Right renal cortex interstitium (tissue), 3 donors: ENCODE results near the gene PERCC1. TPM values are rescaled to one million over a fixed set of nuclear protein-coding genes. Genes with fewer than 3 reads are reported as not detected.

Source experiments
- DNase-seq, 3 donors: peaks; one replicate each; pipeline ENCODE4 v3.0.0-alpha.2; 2013; ENCODE audit warnings: low read depth in 3 of 3, low spot score in 2 of 3
- polyA plus RNA-seq, 3 donors: library from polyadenylated mRNA; unstranded; fragments of 120-200 nt; gene quantifications; one replicate each; pipeline ENCODE4 v1.2.1, GENCODE V29; 2013; ENCODE audit not compliant: insufficient read length in 3 of 3

Gene PERCC1
- polyA plus RNA-seq, result not detected

DNA sequence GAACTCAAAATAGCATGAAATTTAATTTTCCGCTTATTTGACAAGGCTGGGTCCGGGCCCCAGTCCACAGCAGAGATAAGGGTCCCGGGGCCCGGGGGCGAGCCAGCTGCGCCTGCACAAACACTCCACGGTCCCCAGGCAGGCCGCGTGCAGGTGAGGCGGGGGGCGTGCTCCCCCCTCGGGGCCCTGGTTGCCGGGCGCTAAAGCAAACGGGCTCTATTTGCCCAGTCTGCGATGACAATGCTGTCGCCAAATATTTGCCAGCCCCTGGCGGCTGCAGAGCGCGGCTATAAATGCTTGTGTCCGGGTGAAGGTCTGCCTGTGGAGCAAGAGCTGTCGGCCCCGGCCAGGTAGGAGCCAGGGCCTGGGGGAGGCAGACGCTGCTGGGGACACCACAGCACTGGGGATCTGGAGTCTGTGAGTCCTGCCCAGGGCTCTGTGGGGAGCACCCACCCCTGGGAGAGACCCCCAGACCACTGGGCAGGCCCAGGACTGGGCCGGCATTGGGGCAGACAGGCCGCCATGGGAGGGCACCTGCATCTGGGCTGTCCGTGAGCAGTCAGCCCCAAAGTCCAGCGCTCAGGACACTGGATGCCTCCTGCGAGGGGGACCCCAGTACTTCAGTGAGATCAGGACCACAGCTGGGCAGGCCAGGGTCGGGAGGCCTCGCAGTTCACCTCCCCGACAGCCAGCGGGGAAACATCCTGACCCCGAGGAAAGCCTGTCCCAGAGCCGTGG is at the start of gene PERCC1:
TSS of gene PERCC1 (plus strand) at position 320 of the 738 bp plus-strand sequence. CDS start 1,516 bp downstream, outside the sequence.
- no peak for DNase-seq

DNA sequence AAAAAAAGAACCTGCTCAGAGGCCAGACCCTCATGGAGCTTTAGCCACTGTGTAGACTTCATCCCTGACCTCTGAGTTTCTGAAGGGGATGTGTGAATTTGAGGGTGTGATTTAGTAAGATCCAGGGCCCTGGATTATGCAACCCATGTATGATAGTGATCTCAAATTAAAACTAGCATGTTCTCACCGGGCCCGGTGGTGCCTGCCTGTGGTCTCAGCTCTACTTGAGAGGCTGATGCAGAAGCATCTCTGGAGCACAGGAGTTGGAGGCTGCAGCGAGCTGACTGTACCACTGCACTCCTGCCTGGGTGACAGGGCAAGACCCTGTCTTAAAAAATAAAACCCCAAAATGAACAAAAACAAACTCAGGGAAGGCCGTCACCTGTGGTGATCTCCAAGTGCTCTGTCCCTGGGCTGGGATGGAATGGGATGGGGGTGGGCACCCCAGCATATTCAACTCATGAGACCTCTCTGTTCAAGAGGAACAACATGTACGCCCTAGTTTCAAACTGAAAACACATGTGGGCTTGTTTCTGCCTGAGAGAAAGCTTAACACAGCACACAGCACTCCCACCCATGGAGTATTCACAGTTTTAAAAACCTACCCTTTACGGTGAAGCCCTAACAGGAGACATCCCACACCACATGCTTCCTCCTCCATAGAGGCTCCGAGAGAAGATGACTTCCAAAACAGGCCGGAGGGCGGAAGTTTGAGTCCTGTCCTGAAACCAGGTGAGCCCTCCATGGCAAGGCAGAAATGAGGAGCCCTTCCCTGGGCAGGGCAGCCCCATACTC is 49.1 kb upstream of the PERCC1 start:
- no peak for DNase-seq

- DNase-seq, result no peak
Observed at GRCh38 chr16:1383556-1383955, 47.3 kb upstream of the PERCC1 start.

DNA sequence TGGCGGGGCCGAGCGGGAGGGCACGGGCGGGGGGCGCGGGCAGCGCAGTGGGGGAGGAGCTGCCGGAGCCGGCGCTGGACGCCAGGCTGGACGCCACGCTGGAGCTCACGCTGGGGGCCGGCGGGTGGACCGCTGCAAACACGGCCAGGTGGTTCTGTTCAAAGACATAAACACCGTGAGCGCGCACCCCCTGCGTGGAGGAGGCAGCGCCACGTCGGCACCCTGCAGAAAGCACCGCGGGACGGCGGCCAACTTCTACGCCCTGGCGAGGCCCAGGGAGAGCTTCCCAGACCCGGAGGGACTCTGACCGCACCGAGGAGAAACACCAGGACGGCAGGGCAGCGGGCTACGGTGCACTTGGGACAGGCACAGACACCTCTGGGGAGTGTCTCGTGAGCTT is 45.6 kb upstream of the PERCC1 start:
- no peak for DNase-seq

GRCh38 chr16:1387331-1387730 is 43.5 kb upstream of the PERCC1 start:
- no peak for DNase-seq

GRCh38 chr16:1389762-1390161 is 41.1 kb upstream of the PERCC1 start:
- no peak for DNase-seq

- no peak for DNase-seq
Observed at GRCh38 chr16:1390239-1390779, 40.6 kb upstream of the PERCC1 start.

- DNase-seq, result no peak
Observed at GRCh38 chr16:1392826-1393225, 38.1 kb upstream of the PERCC1 start.

DNA sequence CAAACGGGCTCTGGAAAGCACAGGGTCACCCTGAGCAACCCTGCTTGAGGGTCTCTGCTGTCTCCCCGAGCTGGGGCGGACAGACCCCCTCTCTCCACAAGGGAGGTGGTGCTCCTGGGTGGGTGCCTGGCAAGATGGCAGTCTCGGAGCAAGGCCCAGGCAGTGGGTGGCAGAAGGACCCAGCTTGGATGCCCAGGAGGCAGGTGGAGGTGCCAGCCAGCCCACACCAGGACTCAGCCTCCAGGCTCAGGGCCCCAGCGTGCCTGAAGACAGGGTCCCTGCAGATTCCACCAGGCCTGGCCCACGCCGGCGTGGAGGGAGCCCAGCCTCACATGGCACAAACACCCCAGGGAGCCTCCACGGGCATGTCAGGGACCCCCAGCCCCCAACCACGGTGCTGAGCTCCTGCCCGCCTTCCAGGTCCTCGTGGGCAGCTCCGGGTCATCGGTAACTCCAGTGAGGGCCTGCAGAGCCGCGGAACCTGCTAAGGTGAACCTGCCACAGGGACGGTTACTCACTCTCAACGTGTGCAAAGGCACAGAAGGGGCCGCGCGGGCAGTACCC is 37.2 kb upstream of the PERCC1 start:
- DNase-seq, result no peak

DNA sequence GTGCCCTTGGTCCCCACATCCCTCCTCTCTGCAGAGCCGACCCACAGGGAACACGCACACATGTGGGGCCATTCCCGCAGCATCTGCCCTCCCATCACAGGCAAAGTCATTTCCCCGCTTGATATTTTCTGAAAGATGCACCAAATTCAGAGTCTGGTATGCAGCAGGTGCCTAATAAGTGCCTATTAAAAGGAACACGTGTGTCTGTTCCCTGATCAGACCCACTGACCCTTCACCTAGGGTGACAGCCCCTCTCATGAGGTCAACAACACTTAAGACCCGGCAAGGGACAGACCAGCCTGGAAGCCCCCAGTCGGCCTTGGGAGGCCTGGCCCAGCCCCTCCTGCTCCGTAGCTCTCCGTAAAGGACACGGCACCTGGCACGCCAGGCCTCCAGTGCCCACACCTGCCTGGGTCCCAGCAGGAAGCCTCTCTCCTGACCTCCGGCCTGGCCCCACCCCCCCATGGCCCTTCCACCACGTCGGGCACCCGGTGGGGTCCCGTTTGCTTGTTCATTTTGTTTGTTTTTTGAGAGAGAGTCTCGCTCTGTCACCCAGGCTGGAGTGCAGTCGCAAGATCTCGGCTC is 36.4 kb upstream of the PERCC1 start:
- DNase-seq, result no peak

- DNase-seq, result no peak
Observed at GRCh38 chr16:1395444-1396031, 35.3 kb upstream of the PERCC1 start.

DNA sequence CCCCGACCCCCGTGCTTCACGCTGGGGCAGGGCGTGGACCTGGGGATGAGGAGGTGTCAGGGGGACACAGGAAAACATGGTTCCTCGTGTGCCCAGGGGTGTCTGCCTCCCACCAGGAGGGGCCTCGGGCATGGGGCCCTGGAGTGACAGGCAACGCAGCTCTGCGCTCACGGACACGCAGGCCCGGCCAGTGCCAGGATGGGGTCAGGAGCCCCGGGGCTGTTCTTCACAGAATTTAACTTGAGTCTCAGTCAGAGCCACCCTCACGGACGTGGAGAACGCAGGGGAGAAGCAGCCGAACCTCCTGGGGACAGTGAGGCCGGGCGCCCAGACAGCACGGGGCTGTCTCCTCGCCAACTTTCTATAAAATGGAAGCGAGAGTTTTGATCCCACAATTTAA is 33.1 kb upstream of the PERCC1 start:
- no peak for DNase-seq

DNA sequence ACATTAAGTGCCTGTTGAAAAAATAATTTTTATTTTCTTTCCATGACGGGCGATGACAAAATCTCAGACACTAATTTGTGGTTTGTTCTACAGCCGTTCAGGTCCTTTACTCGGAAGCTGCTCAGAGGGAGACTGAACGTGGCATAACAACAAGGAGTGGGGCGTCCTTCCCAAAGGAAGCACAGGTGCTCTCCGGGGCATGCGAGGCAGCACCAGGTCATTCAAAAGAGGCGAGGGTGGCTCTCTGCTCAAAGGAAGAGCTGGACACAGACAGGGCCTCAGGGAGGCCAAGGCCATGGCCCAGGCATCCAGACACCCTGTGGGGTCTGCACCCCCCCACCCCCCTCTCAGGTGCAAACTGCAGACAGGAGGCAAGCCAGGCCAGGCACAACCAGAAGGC is 32.5 kb upstream of the PERCC1 start:
- no peak for DNase-seq

- no peak for DNase-seq
Observed at GRCh38 chr16:1398826-1399581, 31.9 kb upstream of the PERCC1 start.

DNA sequence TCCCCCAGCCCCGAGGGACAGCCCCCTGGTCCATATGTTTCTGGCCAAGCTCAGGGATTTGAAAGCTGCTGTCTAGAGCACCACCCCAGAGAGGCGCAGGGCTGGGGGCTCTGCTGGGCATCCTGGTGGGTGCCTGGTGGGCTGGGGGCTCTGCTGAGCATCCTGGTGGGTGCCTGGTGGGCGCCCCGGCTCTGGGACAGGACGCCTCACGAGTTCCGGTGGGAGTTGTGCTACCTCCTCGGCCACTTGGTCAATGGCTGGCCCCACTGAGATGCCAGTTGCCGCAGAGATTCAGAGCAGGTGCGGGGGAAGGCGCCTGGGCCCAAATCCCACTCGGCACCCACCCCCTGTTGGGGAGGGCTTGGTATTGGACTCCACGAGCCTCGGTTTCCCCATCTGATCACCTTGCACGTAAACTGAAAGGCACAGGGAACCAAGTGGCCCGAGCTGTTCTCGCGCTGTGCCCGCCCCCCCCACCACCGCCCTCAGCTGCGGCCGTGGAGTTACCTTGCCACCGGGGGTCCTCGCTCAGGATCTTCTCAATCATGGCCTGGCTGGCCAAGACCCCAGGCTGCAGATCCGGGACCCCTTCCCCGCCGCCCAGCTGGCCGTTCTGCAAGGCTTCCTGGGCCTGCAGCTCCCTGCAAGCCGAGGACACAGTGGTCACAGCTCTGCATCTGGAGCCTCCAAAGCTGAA is 29.7 kb upstream of the PERCC1 start:
- no peak for DNase-seq

DNA sequence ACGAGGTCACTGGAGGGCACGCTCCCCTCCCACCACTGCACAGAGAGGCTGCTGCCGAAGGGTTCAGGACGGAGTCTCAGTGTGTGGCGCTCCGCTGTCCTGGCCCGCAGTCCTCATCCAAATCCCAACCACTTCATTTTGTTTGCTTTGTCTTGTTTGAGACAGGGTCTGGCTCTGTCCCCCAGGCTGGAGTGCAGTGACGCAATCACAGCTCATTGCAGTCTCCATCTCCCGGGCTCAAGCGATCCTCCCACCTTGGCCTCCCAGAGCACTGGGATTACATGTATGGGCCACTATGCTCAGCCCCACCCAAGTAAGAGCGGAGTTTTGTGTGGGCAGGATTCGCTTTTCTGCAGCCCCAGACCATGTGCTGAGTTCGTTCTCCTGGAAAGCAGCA is 29.1 kb upstream of the PERCC1 start:
- no peak for DNase-seq

- DNase-seq, result no peak
Observed at GRCh38 chr16:1403036-1403435, 27.8 kb upstream of the PERCC1 start.

- DNase-seq, result no peak
Observed at GRCh38 chr16:1403733-1404132, 27.1 kb upstream of the PERCC1 start.

DNA sequence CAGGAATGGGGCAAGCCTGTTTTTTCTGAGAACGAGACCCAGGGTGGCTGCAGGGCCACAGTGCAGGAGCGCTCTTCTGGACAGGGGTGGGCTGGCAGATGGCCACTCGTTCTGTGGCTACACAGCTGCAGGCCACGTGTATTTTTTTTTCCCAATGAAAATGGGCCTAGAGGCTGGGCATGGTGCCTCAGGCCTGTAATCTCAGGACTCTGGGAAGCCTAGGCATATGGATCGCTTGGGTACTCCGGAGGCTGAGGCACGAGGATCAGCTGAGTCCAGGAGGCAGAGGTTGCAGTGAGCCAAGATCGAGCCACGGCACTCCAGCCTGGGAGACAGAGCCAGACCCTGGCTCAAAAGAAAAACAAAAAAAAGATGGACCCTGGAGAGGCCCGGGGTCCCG is 23.1 kb upstream of the PERCC1 start:
- no peak for DNase-seq
